HG03342 (cell line): ENCODE data around the gene EFHC1.

Experiments used
- ATAC-seq: cut with Tn5 transposase; IDR thresholded peaks from one replicate; pipeline ENCODE4 v1.9.1; 2021; ENCODE audit warnings: mild to moderate bottlenecking, moderate library complexity; ENCODE audit not compliant: unreplicated experiment

Gene EFHC1

GRCh38 chr6:52537001-52537753 is 117.0 kb downstream of the EFHC1 start:
- ATAC-seq = peak; percentile 46

DNA sequence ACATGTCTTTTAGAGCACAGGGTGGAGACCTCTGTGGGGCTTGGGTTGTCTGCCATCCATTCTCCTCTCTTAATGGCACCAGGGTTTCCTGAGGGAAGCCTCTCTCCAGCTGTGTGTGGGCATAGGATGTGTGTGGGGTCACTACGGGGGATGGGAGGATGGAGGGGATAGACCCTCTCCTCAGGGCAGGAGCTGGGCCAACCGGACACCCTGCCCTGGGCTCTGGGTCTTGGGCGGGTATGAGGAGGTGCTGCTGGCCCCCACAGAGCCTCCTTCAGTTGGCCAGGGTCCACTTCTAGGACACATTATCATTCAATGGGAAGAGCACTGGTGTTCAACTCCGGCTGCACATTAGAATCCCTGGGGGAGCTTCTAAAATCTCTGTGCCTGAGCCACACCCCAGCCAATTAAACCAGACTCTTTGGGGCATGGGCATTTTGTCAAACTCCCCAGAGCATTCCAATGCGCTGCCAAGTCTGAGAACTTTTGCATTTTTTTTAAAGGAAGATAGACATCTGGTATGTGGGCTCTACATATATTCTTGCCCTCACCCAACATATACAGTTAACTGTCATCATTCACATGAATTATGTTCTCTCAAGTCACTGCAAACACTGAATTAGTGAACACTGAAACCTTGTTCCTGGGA is 118.2 kb downstream of the EFHC1 start:
- no peak for ATAC-seq

- ATAC-seq = no peak
These were observed 118.8 kb downstream of the EFHC1 start for GRCh38 chr6:52538901-52539354.

DNA sequence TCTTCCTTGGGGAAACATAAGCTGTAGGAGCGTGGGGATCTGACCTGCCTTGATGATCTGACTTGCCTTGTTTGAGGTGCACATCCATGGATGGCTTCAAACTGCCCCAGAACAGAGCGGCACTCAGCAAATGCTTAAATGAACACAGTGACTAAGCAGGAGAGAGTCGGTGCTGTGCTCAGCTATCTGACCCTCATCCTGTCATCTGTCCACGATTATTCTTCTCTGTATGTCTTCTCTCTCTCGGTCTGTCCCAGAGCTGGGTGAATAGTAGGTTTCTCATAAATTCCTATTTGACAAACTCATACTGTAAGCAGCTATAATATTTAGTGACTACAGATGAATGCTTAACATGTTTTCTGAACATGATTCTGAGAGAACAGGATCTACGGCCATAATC is 119.5 kb downstream of the EFHC1 start:
- no peak for ATAC-seq

DNA sequence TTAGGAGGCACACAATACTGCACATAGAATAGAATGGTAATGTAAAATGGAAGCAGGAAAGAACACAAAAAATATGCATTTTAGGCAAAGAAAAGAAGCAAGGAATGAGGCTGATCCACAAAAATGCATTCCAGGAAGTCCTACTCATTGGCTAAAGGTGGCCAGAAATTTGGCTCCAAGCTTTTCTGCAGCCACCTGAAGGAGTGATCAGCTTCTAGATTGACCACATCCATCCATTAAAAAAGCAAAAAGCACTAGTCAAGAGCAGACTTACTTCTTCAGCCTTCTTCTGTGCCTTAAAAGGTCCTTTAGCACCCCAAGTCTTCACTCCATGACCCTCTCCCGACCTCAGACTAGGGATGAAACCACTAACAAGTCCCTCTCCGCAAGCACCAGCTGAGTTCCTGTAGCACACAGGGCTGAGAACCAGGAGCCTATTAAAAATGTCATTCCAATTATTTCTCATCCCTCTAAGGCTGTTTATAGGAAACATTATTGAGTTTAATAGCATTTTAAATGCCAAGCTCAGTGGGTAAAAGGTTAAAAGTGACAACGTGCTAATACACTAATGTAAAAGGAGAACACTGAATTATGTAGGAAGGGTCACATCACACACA is 120.3 kb downstream of the EFHC1 start:
- no peak for ATAC-seq

- ATAC-seq = no peak
These were observed 121.0 kb downstream of the EFHC1 start for GRCh38 chr6:52541135-52541534.

- ATAC-seq = no peak
These were observed 123.1 kb downstream of the EFHC1 start for GRCh38 chr6:52543262-52543661.

DNA sequence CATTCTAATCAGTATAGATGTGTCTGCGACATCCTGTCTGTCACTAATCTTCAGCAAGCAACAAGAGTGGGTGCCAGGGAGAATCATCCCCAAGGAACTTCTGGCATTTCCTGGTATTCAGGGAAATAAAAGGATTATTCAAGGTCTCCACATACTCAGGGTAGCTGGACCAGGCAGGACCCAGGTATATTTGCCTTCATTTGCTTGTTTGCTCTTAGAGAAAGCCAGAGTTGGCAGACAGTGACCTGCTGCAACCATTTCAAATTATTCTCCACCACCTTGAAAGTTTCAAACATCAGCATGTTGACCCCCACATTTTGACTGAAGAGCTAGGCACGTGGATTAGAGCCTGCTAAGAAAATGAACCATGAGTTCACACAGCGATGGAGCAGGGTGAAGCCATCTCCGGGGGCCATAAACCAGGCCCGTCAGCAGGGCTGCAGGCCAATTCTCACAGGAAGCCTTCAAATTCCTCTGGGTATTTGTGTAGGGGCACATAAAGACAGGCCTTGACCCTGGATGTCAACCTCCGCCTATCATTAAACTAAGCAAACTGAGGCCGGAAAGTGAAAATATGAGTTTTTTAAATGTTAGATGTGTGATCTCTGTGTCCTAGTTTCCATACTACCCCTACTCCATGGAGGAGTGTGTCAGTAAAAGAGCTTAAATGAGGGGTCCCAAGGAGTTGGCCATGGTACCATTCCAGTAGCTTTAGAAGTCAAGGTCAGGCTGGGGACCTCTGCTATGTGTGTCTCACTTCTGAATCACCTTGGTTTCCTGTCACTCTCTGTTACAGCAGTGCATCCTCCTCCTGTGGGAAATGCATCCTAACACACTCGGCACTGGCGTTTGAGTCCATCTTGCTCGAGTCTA is 123.8 kb downstream of the EFHC1 start:
- ATAC-seq = no peak

DNA sequence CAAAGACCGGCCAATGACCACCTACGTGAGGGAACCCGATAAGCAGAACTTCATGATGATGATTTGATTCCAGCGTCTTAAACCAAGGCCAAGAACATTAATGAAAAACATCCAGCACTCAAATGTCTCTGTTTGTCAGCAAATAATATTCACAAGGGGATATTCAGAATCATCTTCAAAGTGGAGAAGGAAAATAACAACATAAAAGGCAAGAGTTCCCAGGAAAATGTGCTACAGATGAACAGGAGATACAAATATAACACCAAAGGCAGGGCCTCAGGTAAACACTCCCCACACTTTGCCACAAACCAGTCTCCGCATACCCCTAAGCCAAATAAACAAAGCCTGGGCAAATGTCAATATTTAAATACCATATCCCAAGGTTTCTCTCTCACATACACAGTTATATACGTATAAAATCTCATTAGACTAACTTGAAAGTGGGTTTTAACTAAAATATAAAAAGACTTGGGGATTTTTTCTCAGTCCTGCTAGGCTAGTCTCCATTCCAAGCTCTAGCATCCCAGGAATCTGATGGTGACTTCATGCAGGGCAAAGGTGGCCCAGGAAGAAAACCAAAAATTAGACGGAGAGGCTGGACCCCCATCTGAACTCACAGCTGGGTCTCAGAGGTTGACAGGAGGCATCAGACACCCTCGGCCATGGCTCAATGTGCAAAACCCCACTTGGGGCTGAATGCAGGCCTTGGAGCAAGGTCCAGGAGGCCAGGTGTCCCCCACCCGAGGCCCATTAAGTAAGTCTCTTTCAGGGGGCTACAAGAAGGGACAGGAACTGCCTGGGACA is 124.7 kb downstream of the EFHC1 start:
- ATAC-seq = no peak

- peak; percentile 19 for ATAC-seq
These were observed 125.4 kb downstream of the EFHC1 start for GRCh38 chr6:52545406-52546119.

- ATAC-seq = peak; percentile 53
These were observed 126.0 kb downstream of the EFHC1 start for GRCh38 chr6:52546192-52546591.

GRCh38 chr6:52546678-52547077 is 126.5 kb downstream of the EFHC1 start:
- ATAC-seq = peak; percentile 74

DNA sequence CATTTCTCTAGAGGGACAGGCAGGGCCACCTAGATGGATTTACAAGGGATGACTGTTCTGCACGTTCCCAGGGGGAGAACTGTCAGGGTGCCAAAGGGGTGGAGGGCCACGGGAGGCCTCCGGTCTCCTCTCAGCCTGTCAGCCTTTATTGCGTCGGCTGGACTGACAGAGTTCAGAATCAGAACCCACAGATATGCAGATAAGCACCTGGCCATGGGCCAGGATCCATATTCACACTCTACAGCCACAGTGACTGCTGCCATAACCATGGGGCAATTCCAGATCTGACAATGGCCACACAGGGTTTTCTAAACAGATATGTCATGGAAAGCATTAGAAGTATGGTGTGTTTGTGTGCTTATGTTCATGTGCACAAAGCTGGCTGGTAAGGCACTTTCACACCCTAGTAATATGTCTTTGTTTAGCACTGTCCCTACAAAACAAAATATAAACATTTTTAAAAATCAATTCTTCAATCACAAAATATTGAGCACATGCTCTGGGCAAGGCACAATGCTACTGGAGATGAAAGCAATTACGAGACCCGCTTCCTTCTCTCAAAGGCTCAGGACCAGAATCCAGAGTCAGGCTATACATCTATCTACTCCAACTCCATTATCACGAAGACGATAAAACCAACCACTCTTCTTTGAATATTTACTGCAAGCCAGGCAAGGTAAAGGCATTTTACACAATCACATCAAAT is 127.7 kb downstream of the EFHC1 start:
- no peak for ATAC-seq

GRCh38 chr6:52548353-52548713 is 128.2 kb downstream of the EFHC1 start:
- no peak for ATAC-seq

DNA sequence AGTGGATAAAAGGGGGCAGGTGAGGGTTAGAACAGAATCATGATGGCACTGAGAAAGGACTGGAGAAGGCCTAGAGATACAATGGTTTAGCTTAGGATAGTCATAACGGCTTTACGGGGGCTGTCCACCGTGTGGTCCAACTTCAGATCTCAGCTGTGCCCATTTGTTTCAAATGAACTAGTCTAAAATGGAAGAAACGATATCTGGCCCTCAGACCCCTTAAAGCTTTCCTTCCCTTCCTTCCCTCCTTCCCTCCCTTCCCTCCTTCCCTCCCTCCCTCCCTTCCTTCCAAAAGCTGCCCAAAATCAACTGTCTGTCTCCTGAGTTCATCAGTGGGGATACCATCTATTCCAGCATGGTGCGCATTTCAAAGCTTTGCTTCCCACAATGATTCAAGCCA is 128.9 kb downstream of the EFHC1 start:
- no peak for ATAC-seq

- no peak for ATAC-seq
These were observed 129.3 kb downstream of the EFHC1 start for GRCh38 chr6:52549428-52549827.

DNA sequence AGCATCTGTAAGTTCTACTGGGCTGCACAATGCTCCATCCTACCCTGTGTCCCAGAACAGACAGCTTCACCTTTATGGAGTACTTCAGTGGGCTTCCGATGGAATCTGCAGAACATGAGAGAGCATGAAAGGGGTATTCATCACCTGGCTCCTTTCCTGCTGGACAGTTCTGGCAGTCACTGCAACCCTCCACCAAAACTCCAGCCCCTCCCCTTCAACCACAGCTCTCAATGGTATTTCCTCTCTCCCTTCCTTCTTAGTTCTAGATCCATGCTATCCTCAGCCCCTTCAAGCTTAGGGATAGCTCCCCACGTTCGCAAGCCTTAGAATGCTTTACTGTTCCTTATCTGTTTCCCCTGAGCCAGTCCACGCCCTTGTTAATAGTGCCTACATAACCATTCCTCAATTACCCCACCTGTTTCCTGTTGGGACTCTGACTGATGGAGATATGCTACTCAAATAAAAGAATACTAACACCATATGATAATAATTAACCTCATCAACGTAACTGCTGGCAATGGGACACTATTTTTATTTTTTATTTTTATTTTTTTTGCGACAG is 130.0 kb downstream of the EFHC1 start:
- ATAC-seq = no peak

DNA sequence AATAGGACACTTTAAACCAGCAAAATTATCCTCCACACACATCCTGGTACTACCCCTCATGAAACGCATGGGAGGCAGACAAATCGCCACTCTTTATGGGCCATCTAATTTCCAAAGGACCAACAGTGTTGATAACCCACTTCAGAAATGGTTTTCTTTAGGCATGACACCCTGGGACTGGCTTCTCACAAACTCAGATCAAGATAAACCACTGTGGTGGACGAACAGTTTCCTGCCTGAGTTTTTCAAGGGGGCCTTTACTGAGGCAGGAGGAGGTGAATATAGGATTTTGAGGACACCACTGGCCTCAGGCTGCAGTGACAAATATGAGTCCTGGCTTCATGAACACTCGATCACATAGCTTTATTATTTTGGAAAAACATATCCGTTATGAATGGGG is 130.7 kb downstream of the EFHC1 start:
- ATAC-seq = no peak
